K562 (cell line): ENCODE data around the gene GNL3. TPM values are rescaled to one million over a fixed set of nuclear protein-coding genes. Genes with fewer than 3 reads are reported as not detected.

Experiments used
- CREM ChIP-seq: IDR thresholded peaks from 2 replicates; pipeline ENCODE4 v1.6.1; 2014; ENCODE audit warnings: antibody characterized with exemption, low read depth
- EP300 ChIP-seq: IDR thresholded peaks from 2 replicates; pipeline ENCODE4 v1.6.1; 2012; ENCODE audit warnings: low read length, improper control_type of control experiment
- ETV1 ChIP-seq: fragments of 450-650 bp; conservative IDR thresholded peaks from 2 replicates; pipeline ENCODE4 v1.6.1; 2016; ENCODE audit warnings: missing genetic modification characterization, control low read depth, low read depth, missing compliant biosample characterization
- ETV5 ChIP-seq: sonication (generic); formaldehyde crosslinking; IDR thresholded peaks from 2 replicates; pipeline ENCODE4 v1.4.0; 2020; ENCODE audit warnings: low read depth, mild to moderate bottlenecking, missing genetic modification reagents
- HMBOX1 ChIP-seq: sonication (generic); IDR thresholded peaks from 2 replicates; pipeline ENCODE4 v1.6.1; 2016
- HMG20B ChIP-seq: fragments of 250-450 bp; sonication (Bioruptor Pico); IDR thresholded peaks from 2 replicates; pipeline ENCODE4 v1.5.0; 2021; ENCODE audit warnings: mild to moderate bottlenecking
- HNRNPH1 ChIP-seq: fragments of 200-400 bp; formaldehyde crosslinking; optimal IDR thresholded peaks from 2 replicates; pipeline ENCODE3; 2017; ENCODE audit warnings: low read depth, mild to moderate bottlenecking, low read length, moderate library complexity
- LCOR ChIP-seq: sonication (generic); formaldehyde crosslinking; IDR thresholded peaks from 2 replicates; pipeline ENCODE4 v1.8.0; 2022; ENCODE audit warnings: mild to moderate bottlenecking, missing genetic modification reagents
- MYNN ChIP-seq, 2 experiments: sonication (generic); formaldehyde crosslinking in 1 of 2; IDR thresholded peaks; 2 replicates each; pipeline versions ENCODE4 v1.5.0 to v1.6.1; 2016 to 2020; ENCODE audit warnings: antibody characterized with exemption in 1 of 2, missing genetic modification reagents in 1 of 2
- NR1H2 ChIP-seq: sonication (generic); formaldehyde crosslinking; IDR thresholded peaks from 2 replicates; pipeline ENCODE4 v1.4.0; 2020; ENCODE audit warnings: mild to moderate bottlenecking, missing genetic modification reagents
- NRF1 ChIP-seq, 2 experiments: fragments of 450-650 bp; IDR thresholded peaks in 1 of 2; conservative IDR thresholded peaks in 1 of 2; 2 replicates each; pipeline ENCODE4 v1.6.1; 2014; ENCODE audit warnings: mild to moderate bottlenecking in 2 of 2
- RCOR1 ChIP-seq, 2 experiments: IDR thresholded peaks; 2 replicates each; pipeline ENCODE4 v1.6.1; 2012; ENCODE audit warnings: low read depth in 2 of 2, low read length in 2 of 2, borderline replicate concordance in 1 of 2, improper control_type of control experiment in 1 of 2
- RFX1 ChIP-seq: fragments of 450-650 bp; IDR thresholded peaks from 2 replicates; pipeline ENCODE4 v1.6.1; 2016; ENCODE audit warnings: mild to moderate bottlenecking, moderate library complexity
- SUPT5H ChIP-seq: fragments of 450-650 bp; IDR thresholded peaks from 2 replicates; pipeline ENCODE4 v1.6.1; 2016
- TAF9B ChIP-seq: fragments of 450-650 bp; IDR thresholded peaks from 2 replicates; pipeline ENCODE4 v1.6.1; 2018; ENCODE audit warnings: mild to moderate bottlenecking; ENCODE audit not compliant: partially characterized antibody
- TAL1 ChIP-seq: fragments of 450-650 bp; IDR thresholded peaks from 2 replicates; pipeline ENCODE4 v1.6.1; 2016; ENCODE audit warnings: mild to moderate bottlenecking
- TSHZ1 ChIP-seq: fragments of 250-450 bp; sonication (Bioruptor Pico); IDR thresholded peaks from 2 replicates; pipeline ENCODE4 v1.4.0; 2020; ENCODE audit warnings: mild to moderate bottlenecking, moderate library complexity
- ZEB2 ChIP-seq: fragments of 450-650 bp; IDR thresholded peaks from 2 replicates; pipeline ENCODE4 v1.6.1; 2016
- ZNF282 ChIP-seq: sonication (generic); formaldehyde crosslinking; IDR thresholded peaks from 2 replicates; pipeline ENCODE4 v1.8.1; 2023; ENCODE audit warnings: missing genetic modification reagents
- ZNF41 ChIP-seq: fragments of 250-450 bp; sonication (Bioruptor Pico); conservative IDR thresholded peaks from 2 replicates; pipeline ENCODE4 v1.4.0; 2020; ENCODE audit warnings: mild to moderate bottlenecking
- polyA plus RNA-seq, 8 experiments: library from polyadenylated mRNA; depleted of rRNA in 4 of 8; stranded (reverse) in 5 of 8; unstranded in 3 of 8; fragments of >200 nt; fragmentation: Nextera tagmentation in 2 of 8; fragmentation: Illumina TruSeq in 1 of 8; extraction: Ambion mirVana in 2 of 8; extraction: Trizol in 1 of 8; gene quantifications; 2 replicates each; pipeline versions ENCODE4 v1.2.1 to v1.2.3, GENCODE V29; 2011 to 2014; ENCODE audit warnings: inconsistent platforms in 1 of 8, missing spikeins in 1 of 8
- total RNA-seq, 7 experiments: library from RNA; depleted of rRNA in 6 of 7; stranded (reverse); fragments of >200 nt in 6 of 7; fragmentation: Illumina TruSeq in 2 of 7; extraction: Trizol in 2 of 7; gene quantifications; 2 replicates each; pipeline versions ENCODE4 v1.2.1 to v1.2.3, GENCODE V29; 2011 to 2021; ENCODE audit warnings: low replicate concordance in 1 of 7
- TF ChIP-seq, protein P1 (sequence below): sonication (generic); formaldehyde crosslinking; IDR thresholded peaks from 2 replicates; pipeline ENCODE4 v1.8.0; 2022; ENCODE audit warnings: mild to moderate bottlenecking, low read depth, missing genetic modification reagents

GNL3 gene
- total and polyA plus RNA-seq, 9 of the 15 experiments (the other 6 are each of a cell fraction or from before 2014, with no cell fraction given) = 132 to 313 (median 220) TPM

DNA sequence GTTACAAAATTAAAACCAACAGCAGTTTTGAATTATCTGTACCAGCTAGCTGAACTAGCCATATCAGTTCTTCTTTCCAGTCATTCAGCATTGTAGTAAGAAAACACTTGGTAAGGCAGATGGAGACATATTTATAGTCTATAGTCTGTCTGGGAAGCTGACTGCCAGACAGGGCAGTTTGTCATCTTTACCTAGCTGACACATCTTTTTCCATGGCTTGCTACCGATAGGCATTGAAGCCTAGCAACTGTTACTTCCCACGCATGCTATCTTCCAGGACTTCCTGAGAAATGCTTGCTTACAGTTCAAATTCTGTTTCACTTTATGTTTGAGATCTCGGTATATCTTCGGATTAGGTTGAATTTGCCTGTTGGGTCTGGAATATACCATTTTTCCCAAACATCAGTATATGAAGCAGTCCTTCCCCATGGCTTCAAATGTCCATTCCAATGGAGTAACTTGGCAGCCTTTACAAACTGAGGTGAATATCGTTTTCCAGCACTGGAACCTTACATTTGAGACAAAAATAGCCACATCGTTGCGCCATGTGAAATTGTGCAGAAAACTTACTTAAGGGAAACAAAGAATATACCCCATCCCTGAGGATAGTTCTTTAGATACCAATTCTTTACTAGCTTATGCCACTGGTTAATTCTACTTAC lies 8.8 kb downstream of the GNL3 start (continued):
- TF ChIP-seq TSHZ1 (CRISPR knock-in tag) (no peak), ETV5 (peak; percentile 75; the same call in 1 of the 2 replicates), ZNF41 (CRISPR knock-in tag) (no peak), NRF1 (conservative IDR thresholded peaks at IDR 0.05 in 1 of 2, IDR thresholded peaks at IDR 0.05 in 1 of 2) (peak; percentile 43 to 55; a peak in 3 of 4 replicates), RFX1 (peak; percentile 70), HMBOX1 (peak; percentile 39; the same call in 1 of the 2 replicates), HNRNPH1 (no peak), LCOR (0 out of 2 replicates have a peak, but pooled peaks have one; percentile 31), MYNN (IDR thresholded peaks at IDR 0.05) (no peak), MYNN (CRISPR knock-in tag; IDR thresholded peaks at IDR 0.05) (no peak), TAF9B (no peak), CREM (no peak), ZEB2 (peak; percentile 72), HMG20B (CRISPR knock-in tag) (no peak), NR1H2 (CRISPR knock-in tag) (no peak), TAL1 (peak; percentile 35; the same call in 1 of the 2 replicates), ETV1 (tag) (peak; percentile 75; the same call in 1 of the 2 replicates), SUPT5H (peak; percentile 55; the same call in 1 of the 2 replicates), RCOR1 (IDR thresholded peaks at IDR 0.05; ENCODE audit: borderline replicate concordance in 1 of 2, low read depth in 2 of 2, low read length in 2 of 2) (peak in 1 of 2 experiments; percentile 38; a peak in 1 of 4 replicates), EP300 (peak; percentile 72; the same call in 1 of the 2 replicates), ZNF282 (CRISPR knock-in tag) (no peak)
- TF ChIP-seq, protein P1, sequence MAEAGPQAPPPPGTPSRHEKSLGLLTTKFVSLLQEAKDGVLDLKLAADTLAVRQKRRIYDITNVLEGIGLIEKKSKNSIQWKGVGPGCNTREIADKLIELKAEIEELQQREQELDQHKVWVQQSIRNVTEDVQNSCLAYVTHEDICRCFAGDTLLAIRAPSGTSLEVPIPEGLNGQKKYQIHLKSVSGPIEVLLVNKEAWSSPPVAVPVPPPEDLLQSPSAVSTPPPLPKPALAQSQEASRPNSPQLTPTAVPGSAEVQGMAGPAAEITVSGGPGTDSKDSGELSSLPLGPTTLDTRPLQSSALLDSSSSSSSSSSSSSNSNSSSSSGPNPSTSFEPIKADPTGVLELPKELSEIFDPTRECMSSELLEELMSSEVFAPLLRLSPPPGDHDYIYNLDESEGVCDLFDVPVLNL = no peak
